Measurements from ENCODE around the gene PGP. TPM values are rescaled to one million over a fixed set of nuclear protein-coding genes. Genes with fewer than 3 reads are reported as not detected.

Gene PGP
- polyA plus RNA-seq, 1 donor (not counting 4 experiments of a cell fraction or from before 2014, with no cell fraction given) = 10.3 TPM

DNA sequence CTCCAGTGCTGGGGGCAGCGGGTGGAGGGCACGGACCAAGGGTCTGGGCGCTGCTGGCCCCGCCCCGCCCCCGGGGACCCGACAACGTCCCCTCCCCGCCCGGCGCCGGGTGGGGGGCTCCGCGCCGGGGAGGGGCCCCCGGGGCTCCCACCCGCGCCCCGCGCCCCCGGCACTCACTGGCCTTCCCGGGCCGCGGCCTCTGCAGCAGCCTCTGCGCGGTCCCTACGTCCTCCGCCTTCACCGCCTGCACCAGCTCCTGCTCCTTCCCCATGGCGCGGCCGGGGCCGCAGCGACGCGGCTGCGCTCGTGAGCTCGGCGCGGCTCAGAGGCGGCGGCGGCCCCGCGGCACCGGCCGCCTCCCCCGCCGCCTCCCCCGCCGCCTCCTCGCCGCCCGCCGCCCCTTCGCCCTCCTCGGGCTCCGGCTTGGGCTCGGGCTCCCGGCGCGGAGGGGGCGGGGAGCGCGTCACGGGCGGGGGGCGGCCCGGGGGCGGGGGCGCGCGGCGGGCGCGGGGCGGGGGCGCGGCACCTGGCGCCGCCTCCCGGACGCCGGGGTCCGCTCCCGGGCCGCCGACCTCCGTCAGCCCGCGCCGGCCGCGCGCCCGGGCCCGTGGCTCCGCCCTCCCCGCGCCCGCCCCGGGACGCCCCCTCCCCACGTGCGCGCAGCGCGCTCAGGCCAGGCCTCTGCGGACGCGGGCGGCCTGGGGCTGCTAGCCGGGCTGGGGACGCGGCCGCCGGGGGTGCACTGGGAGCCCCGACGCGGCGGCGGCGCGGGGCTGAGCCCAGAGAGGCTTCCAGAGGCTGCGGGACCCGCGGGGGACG lies 18.3 kb downstream of the PGP start, which contains the start of gene CASKIN1:
Gene CASKIN1 (minus strand): TSS at position 444 of the 819 bp plus-strand sequence. CDS start 173 bp downstream, at position 271.
- H3K27ac ChIP-seq (ENCODE audit: control insufficient read depth, insufficient read depth, low read length) = no peak within 1 kb of the TSS
- no peak within 1 kb of the TSS for H3K9ac ChIP-seq (ENCODE audit: control insufficient read depth, extremely low read depth, insufficient read depth, low read length)
- H3K9me1 ChIP-seq (ENCODE audit: control insufficient read depth, extremely low read depth, insufficient read depth, low read length) = no peaks in the 10 kb centered on the region
- H3K27me3 ChIP-seq (ENCODE audit: control insufficient read depth, extremely low read depth, insufficient read depth, low read length) = peaks cover 36% of the 10 kb centered on the region
- no peaks in the 10 kb centered on the region for H3K79me2 ChIP-seq (ENCODE audit: control insufficient read depth, insufficient read depth, low read length)
- peak within 1 kb of the TSS in 1 of 3 experiments; percentile 8 for H3K4me3 ChIP-seq (ENCODE audit: control insufficient read depth in 2 of 3, extremely low read depth in 1 of 3, insufficient read depth in 2 of 3, low read depth in 1 of 3, low read length in 3 of 3)
- H3K9me3 ChIP-seq (ENCODE audit: control insufficient read depth, low read depth, low read length) = no peaks in the 10 kb centered on the region
- H4K20me1 ChIP-seq (ENCODE audit: control insufficient read depth, extremely low read depth, insufficient read depth, low read length) = no peaks in the 10 kb centered on the region
- H3K36me3 ChIP-seq (ENCODE audit: control insufficient read depth in 2 of 2, extremely low read depth in 1 of 2, insufficient read depth in 2 of 2, low read length in 2 of 2) = no peaks in the 10 kb centered on the region
- no peak within 1 kb of the TSS for H2AFZ ChIP-seq (ENCODE audit: control insufficient read depth, low read length)
- peaks cover 18% of the 10 kb centered on the region for H3K4me1 ChIP-seq (ENCODE audit: control insufficient read depth, extremely low read depth, insufficient read depth, low read length)
- dilution Hi-C loops (cut with MboI; ENCODE audit: extremely low pct_ligation_motif_present, low sequenced_read_pairs) = no loop called here
- H3K4me2 ChIP-seq (ENCODE audit: control insufficient read depth, extremely low read depth, insufficient read depth, low read depth, low read length) = no peak within 1 kb of the TSS
- no peak for DNase-seq (ENCODE audit: low read depth, low spot score)
- TF ChIP-seq EZH2 (IDR thresholded peaks at IDR 0.05; ENCODE audit: low read length) = no peak
- TF ChIP-seq, protein P1, sequence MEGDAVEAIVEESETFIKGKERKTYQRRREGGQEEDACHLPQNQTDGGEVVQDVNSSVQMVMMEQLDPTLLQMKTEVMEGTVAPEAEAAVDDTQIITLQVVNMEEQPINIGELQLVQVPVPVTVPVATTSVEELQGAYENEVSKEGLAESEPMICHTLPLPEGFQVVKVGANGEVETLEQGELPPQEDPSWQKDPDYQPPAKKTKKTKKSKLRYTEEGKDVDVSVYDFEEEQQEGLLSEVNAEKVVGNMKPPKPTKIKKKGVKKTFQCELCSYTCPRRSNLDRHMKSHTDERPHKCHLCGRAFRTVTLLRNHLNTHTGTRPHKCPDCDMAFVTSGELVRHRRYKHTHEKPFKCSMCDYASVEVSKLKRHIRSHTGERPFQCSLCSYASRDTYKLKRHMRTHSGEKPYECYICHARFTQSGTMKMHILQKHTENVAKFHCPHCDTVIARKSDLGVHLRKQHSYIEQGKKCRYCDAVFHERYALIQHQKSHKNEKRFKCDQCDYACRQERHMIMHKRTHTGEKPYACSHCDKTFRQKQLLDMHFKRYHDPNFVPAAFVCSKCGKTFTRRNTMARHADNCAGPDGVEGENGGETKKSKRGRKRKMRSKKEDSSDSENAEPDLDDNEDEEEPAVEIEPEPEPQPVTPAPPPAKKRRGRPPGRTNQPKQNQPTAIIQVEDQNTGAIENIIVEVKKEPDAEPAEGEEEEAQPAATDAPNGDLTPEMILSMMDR (optimal IDR thresholded peaks at IDR 0.05 in 1 of 3, IDR thresholded peaks at IDR 0.05 in 1 of 3, conservative IDR thresholded peaks at IDR 0.05 in 1 of 3; ENCODE audit: extremely low read depth in 1 of 3, insufficient read depth in 2 of 3, low read length in 3 of 3) = no peak
- no peak for FAIRE-seq

DNA sequence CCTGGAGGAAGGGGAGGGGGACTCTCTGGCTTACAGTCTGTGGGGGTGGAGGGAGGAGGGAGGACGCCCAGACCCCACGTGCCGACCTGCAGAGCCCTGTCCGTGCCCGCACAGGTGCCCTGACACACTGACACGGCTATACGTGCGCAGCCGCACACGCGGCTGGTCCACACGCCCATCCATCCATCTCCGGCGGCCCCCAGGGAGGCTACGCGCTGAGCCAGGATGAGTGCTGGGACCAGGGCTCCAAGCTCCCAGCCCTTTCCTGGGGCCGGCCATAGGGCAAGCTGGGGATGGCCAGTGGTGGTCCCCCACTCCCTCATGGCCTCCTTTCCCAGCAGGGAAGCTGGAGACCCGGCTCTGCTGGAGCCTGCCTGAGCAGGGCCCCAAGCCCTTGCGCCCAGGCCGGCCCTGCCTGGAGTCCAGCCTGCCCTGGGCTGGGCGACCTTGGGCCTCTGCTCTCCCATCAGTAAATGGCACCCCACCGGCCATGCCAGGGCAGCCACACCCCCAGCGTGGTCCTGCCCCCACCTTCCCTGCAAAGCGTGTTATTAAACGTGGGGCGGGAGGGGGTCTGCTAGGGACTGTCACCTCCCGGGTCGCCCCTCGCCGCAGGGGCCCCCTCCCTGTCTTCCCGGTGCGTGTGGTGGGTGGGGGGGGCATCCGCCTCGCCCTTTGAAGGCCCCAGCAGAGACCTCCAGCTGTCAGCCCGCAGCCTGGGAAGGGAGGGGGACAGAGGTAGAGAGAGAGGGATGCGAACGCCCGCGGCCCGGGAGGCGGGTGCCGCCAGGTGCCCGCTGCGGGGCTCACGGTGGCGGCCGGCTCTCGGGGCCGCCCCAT lies 19.1 kb downstream of the PGP start:
- no peaks in the 10 kb centered on the region for H3K79me2 ChIP-seq (ENCODE audit: control insufficient read depth, insufficient read depth, low read length)
- H3K27me3 ChIP-seq (ENCODE audit: control insufficient read depth, extremely low read depth, insufficient read depth, low read length) = peaks cover 38% of the 10 kb centered on the region
- DNase-seq (ENCODE audit: low read depth, low spot score) (no peak), FAIRE-seq (no peak)
- no peaks in the 10 kb centered on the region for H4K20me1 ChIP-seq (ENCODE audit: control insufficient read depth, extremely low read depth, insufficient read depth, low read length)
- H3K36me3 ChIP-seq (ENCODE audit: control insufficient read depth in 2 of 2, extremely low read depth in 1 of 2, insufficient read depth in 2 of 2, low read length in 2 of 2) = no peaks in the 10 kb centered on the region
- H2AFZ ChIP-seq (ENCODE audit: control insufficient read depth, low read length) = no peak overlapping the region
- H3K4me2 ChIP-seq (ENCODE audit: control insufficient read depth, extremely low read depth, insufficient read depth, low read depth, low read length) = no peak overlapping the region
- peak overlapping the region in 1 of 3 experiments; percentile 8 for H3K4me3 ChIP-seq (ENCODE audit: control insufficient read depth in 2 of 3, extremely low read depth in 1 of 3, insufficient read depth in 2 of 3, low read depth in 1 of 3, low read length in 3 of 3)
- no peak overlapping the region for H3K9ac ChIP-seq (ENCODE audit: control insufficient read depth, extremely low read depth, insufficient read depth, low read length)
- no peaks in the 10 kb centered on the region for H3K9me1 ChIP-seq (ENCODE audit: control insufficient read depth, extremely low read depth, insufficient read depth, low read length)
- TF ChIP-seq, protein P1 (optimal IDR thresholded peaks at IDR 0.05 in 1 of 3, IDR thresholded peaks at IDR 0.05 in 1 of 3, conservative IDR thresholded peaks at IDR 0.05 in 1 of 3; ENCODE audit: extremely low read depth in 1 of 3, insufficient read depth in 2 of 3, low read length in 3 of 3) = no peak
- TF ChIP-seq EZH2 (IDR thresholded peaks at IDR 0.05; ENCODE audit: low read length) = peak; percentile 87
- dilution Hi-C loops (cut with MboI; ENCODE audit: extremely low pct_ligation_motif_present, low sequenced_read_pairs) = no loop called here
- H3K9me3 ChIP-seq (ENCODE audit: control insufficient read depth, low read depth, low read length) = no peaks in the 10 kb centered on the region
- H3K4me1 ChIP-seq (ENCODE audit: control insufficient read depth, extremely low read depth, insufficient read depth, low read length) = peaks cover 19% of the 10 kb centered on the region
- no peak overlapping the region for H3K27ac ChIP-seq (ENCODE audit: control insufficient read depth, insufficient read depth, low read length)
